ENCODE results near the gene NOL6. TPM values are rescaled to one million over a fixed set of nuclear protein-coding genes. Genes with fewer than 3 reads are reported as not detected.

NOL6 gene
- total and polyA plus RNA-seq, 2 of the 8 experiments (the other 6 are each of a cell fraction or from before 2014, with no cell fraction given), result 44.0 to 55.0 TPM

DNA sequence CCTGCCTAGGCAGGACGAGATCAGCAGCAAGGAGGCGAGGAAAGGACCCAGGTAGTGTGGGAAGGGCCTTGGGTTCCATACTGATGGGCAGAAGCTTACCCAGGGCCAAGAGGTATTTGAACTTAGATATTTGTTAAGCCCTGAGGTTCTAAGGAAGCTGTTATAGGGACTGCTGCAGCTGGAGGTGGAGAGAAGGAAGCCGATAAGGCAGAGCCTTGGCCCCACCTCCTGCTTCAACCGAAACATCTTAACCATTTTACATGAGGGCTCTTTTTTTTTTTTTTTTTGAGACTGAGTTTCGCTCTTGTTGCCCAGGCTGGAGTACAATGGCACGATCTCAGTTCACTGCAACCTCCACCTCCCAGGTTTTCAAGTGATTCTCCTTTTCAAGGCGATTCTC lies 17.8 kb downstream of the NOL6 start:
- Histone ChIP-seq H3K27me3 (replicated peaks in 1 of 4; ENCODE audit: control insufficient read depth in 3 of 4, extremely low read depth in 1 of 4, insufficient read depth in 3 of 4, low read length in 3 of 4) (no peaks in the 10 kb centered on the region), H4K8ac (ENCODE audit: extremely low read depth, insufficient read depth, low read length) (no peak overlapping the region), H4K5ac (ENCODE audit: insufficient read length, low read depth, low read length) (no peak overlapping the region), H2AFZ (ENCODE audit: low read length) (no peak overlapping the region), H2BK20ac (ENCODE audit: low read length) (no peak overlapping the region), H4K91ac (replicated peaks; ENCODE audit: insufficient read length, low read length) (no peak overlapping the region), H2BK5ac (ENCODE audit: low read depth, low read length) (no peak overlapping the region), H3K4me1 (replicated peaks in 1 of 4; ENCODE audit: control insufficient read depth in 3 of 4, insufficient read depth in 4 of 4, low read length in 3 of 4) (peaks cover 0 to 8% (median 6%) of the 10 kb centered on the region in 4 experiments; a peak in 5 of 7 replicates), H3K9me3 (ENCODE audit: insufficient read depth in 2 of 2, low read depth in 1 of 2, low read length in 1 of 2) (no peaks in the 10 kb centered on the region), H3K23me2 (ENCODE audit: low read depth, low read length) (no peaks in the 10 kb centered on the region), H3K56ac (replicated peaks; ENCODE audit: insufficient read length, low read depth, low read length) (no peak overlapping the region), H3K79me1 (ENCODE audit: low read depth, low read length) (no peaks in the 10 kb centered on the region), H3K27ac (ENCODE audit: low read depth, low read length) (no peak overlapping the region), H2BK15ac (ENCODE audit: low read length) (no peak overlapping the region), H3K23ac (ENCODE audit: insufficient read length) (no peak overlapping the region), H3K4me2 (ENCODE audit: insufficient read depth in 1 of 2, low read depth in 2 of 2, low read length in 2 of 2) (no peak overlapping the region), H3K36me3 (ENCODE audit: control insufficient read depth in 2 of 4, insufficient read depth in 4 of 4, low read length in 3 of 4) (peaks cover 0 to 2% (median 0%) of the 10 kb centered on the region in 4 experiments; a peak in 3 of 8 replicates), H3K4me3 (ENCODE audit: extremely low read depth in 1 of 4, insufficient read depth in 2 of 4, low read depth in 3 of 4, low read length in 4 of 4) (no peak overlapping the region), H3K79me2 (ENCODE audit: control insufficient read depth in 1 of 2, insufficient read depth in 2 of 2, low read length in 2 of 2) (no peaks in the 10 kb centered on the region), H4K20me1 (replicated peaks in 1 of 2; ENCODE audit: control insufficient read depth in 1 of 2, insufficient read depth in 2 of 2, low read length in 2 of 2) (no peaks in the 10 kb centered on the region), H2AK5ac (ENCODE audit: low read depth, low read length) (no peak overlapping the region), H3K18ac (ENCODE audit: extremely low read depth, low read length) (no peak overlapping the region), H2BK120ac (replicated peaks; ENCODE audit: low read depth, low read length) (no peak overlapping the region), H2BK12ac (ENCODE audit: low read depth, low read length) (no peak overlapping the region), H3K14ac (ENCODE audit: insufficient read length) (no peak overlapping the region), H3K4ac (replicated peaks; ENCODE audit: insufficient read length, low read depth, low read length) (no peak overlapping the region), H3K9ac (replicated peaks in 1 of 4; ENCODE audit: extremely low read depth in 1 of 4, low read depth in 3 of 4, low read length in 3 of 4) (no peak overlapping the region)
- no peak for TF ChIP-seq SRF (IDR thresholded peaks at IDR 0.05; ENCODE audit: low read depth, low read length)
- TF ChIP-seq TAF7 (optimal IDR thresholded peaks at IDR 0.05; ENCODE audit: borderline replicate concordance, low read depth, low read length), result no peak
- TF ChIP-seq POU5F1 (IDR thresholded peaks at IDR 0.05; ENCODE audit: low read depth, low read length), result no peak
- no peak for TF ChIP-seq CEBPB (IDR thresholded peaks at IDR 0.05; ENCODE audit: low read depth, low read length)
- no peak for TF ChIP-seq GABPA (IDR thresholded peaks at IDR 0.05; ENCODE audit: borderline replicate concordance, insufficient read depth, low read length)
- TF ChIP-seq EZH2 (IDR thresholded peaks at IDR 0.05; ENCODE audit: low read depth, low read length, severe bottlenecking), result no peak
- TF ChIP-seq E2F6 (IDR thresholded peaks at IDR 0.05), result no peak
- TF ChIP-seq POLR2AphosphoS5 (IDR thresholded peaks at IDR 0.05; ENCODE audit: low read depth, low read length), result no peak
- TF ChIP-seq MAX (IDR thresholded peaks at IDR 0.05), result no peak
- TF ChIP-seq SP1 (IDR thresholded peaks at IDR 0.05; ENCODE audit: low read depth, low read length), result no peak
- no peak for TF ChIP-seq RBBP5 (IDR thresholded peaks at IDR 0.05; ENCODE audit: borderline replicate concordance, low read depth, low read length)
- TF ChIP-seq ZNF274 (IDR thresholded peaks at IDR 0.05; ENCODE audit: borderline replicate concordance, extremely low read depth, low read length), result no peak
- ChIA-PET CTCF (ENCODE audit: partially characterized antibody) (interaction anchor here (0.9 to 21.6 kb wide), 4 partner anchors 11 to 82 kb away, joined by 3 to 358 read pairs (median 79); partner anchors contain the start of gene NOL6), POLR2A (ENCODE audit: partially characterized antibody) (no interaction called here)
- no peak for DNase-seq (ENCODE audit: low read depth in 1 of 2, low spot score in 2 of 2)
- WGBS, 2 experiments (ENCODE audit: extremely low coverage in 1 of 2, insufficient coverage in 1 of 2, insufficient read length in 1 of 2, insufficient replicate concordance in 2 of 2, low coverage in 1 of 2, low lambda C conversion rate in 2 of 2, missing lambda C conversion rate in 1 of 2), result 93% methylated on average over 7 of the region's 7 CpGs; no CpG with 5 or more reads in 1 of the 2 experiments
- no peak for FAIRE-seq
